IPS-NIHi7 (cell line): ENCODE measurements around the gene PICK1.

Source experiments
- DNase-seq: peaks from one replicate; pipeline ENCODE4 v3.0.0; 2012; ENCODE audit warnings: mixed read lengths; ENCODE audit errors: extremely low spot score

The PICK1 gene

GRCh38 chr22:38049812-38050619 lies 7.2 kb upstream of the PICK1 start:
- no peak for DNase-seq

GRCh38 chr22:38050720-38051119 lies 6.5 kb upstream of the PICK1 start:
- DNase-seq, result no peak

GRCh38 chr22:38051261-38051660 lies 5.9 kb upstream of the PICK1 start:
- DNase-seq, result no peak

GRCh38 chr22:38051900-38052862 lies 5.0 kb upstream of the PICK1 start:
- peak; percentile 97 for DNase-seq

- no peak for DNase-seq
These were observed 5.6 kb downstream of the PICK1 start for GRCh38 chr22:38062791-38063190.

GRCh38 chr22:38065539-38065938 lies 8.3 kb downstream of the PICK1 start:
- DNase-seq, result no peak

- DNase-seq, result no peak
These were observed 9.3 kb downstream of the PICK1 start for GRCh38 chr22:38066381-38067027.

- no peak for DNase-seq
These were observed 9.8 kb downstream of the PICK1 start for GRCh38 chr22:38067028-38067415.

GRCh38 chr22:38067761-38068360 lies 10.7 kb downstream of the PICK1 start:
- no peak for DNase-seq

- DNase-seq, result no peak
These were observed 11.6 kb downstream of the PICK1 start for GRCh38 chr22:38068641-38069371.

GRCh38 chr22:38069372-38070249 lies 12.4 kb downstream of the PICK1 start:
- DNase-seq, result no peak

- no peak for DNase-seq
These were observed 13.2 kb downstream of the PICK1 start for GRCh38 chr22:38070250-38070921.

- no peak for DNase-seq
These were observed 14.5 kb downstream of the PICK1 start for GRCh38 chr22:38071421-38072321.

GRCh38 chr22:38072322-38073149 lies 15.3 kb downstream of the PICK1 start:
- DNase-seq, result no peak

GRCh38 chr22:38073150-38074130 lies 16.2 kb downstream of the PICK1 start:
- no peak for DNase-seq
